Stimulated activated CD8-positive, alpha-beta memory T cell treated with anti-CD3 and anti-CD28 coated beads, Interleukin-4, amount 100 ng/mL, for 4 hours (primary cell): ENCODE measurements around the gene WDR82.

Source experiments
- DNase-seq, 2 donors: peaks; one replicate each; pipeline ENCODE4 v3.0.0-alpha.2; 2020; ENCODE audit warnings: low read depth in 2 of 2, low spot score in 1 of 2

The WDR82 gene, protein sequence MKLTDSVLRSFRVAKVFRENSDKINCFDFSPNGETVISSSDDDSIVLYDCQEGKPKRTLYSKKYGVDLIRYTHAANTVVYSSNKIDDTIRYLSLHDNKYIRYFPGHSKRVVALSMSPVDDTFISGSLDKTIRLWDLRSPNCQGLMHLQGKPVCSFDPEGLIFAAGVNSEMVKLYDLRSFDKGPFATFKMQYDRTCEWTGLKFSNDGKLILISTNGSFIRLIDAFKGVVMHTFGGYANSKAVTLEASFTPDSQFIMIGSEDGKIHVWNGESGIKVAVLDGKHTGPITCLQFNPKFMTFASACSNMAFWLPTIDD

DNA sequence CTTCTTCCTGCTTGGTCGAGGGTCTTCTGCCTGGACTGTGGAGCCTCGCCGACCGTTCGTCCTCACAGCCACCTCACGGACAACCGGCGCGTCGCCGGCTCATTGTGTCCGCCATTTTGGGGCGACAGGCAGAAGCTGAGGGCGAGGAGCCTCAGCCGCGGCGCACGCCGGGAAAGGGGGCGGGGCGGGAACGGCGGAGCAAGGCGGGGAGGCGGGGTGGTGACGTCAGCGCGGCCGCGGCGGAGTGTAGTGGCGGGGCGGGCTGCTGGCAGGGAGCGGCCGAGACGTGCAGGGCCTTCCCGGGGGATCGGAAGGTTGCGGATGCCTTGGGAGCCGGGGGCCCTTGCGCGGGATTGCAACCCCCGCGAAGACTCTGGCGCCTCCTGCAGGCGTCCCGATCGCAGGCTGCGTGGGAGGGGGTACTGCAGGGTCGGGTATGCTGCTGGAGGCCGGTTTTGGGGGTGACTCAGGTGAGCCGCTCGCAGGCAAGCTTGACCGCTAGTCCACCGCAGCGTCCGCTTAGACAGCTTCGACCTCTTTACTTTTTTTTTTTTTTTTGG lies at the start of gene WDR82:
Gene WDR82, minus strand, starts transcription at position 140 of the 560 bp plus-strand sequence. CDS start 288 bp downstream, outside the sequence.
- peak; percentile 95 for DNase-seq

DNA sequence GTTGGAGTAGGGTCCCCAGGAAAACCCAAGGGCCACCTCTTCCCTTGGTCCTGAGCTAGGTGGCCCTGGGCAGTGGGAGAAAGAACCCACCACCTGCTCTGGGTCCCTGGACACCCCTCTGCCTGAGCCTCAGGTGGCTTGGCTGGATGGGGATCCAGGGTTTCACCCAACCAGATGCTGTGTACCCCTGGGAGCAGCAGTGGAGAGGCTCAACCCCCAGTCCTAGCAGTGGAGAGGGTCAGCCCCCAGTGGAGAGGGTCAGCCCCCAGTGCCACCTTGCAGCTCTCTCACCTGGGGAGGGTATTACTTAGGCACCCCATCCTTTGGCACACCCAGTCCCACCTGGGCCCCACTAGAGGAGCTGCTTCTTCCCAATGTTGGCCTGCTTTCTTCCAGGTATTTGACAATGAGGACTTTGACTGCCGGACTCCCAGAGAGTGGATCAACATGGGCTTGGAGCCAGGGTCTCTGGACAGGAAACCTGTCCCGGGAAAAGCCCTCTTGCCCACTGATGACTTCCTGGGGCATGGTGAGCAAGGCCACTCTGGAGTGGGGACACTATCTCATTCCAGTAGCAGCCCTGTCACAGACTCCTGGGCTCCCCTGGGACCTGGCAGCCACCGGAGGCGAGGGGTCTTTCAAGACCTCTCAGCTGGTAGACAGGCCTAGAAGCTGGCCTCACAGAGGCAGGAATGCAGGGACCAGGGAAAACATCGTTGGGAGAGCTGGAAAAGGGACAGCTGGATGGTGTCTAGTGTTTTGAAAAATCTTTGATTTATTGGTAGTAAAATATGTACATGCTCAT lies 49.2 kb upstream of the WDR82 start:
- DNase-seq, result no peak

DNA sequence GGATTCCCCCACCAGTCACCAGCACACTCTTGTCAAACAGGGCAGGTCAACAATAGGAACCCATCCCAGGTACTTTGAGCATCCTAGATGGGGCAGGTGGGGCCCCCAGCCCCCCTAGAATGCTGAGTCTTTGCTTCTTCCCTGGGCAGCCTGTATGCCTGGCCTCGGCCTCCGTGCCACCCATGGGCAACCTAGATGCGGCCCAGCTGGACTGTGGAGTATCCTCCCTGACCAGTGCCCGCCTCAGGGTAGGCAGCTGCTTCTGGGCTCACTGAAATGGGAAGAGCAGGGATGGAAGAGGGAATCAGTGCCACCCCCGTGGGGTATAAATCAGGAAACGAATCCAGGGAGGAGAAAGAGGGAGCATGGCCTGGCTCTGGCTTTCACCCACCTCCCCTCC lies 48.5 kb upstream of the WDR82 start:
- no peak for DNase-seq

DNA sequence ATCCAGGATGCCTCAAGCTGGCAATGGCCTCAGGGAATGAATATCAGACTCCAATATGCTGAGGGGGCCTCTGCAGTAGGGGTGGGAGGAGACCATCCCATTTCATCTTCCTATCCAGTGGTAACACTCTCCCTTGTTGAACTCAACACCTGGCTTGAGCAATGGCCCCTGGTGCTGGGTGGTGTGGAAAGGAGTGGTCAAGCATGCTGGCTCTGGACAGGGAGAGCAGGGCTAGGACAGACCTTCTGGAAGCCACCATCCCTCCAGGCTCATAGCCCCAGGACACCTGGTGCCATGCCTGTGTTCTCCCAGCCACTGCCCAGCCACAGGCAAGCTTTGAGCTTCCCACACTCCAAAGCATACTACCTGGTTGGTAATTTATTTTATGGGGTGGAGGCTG lies 47.2 kb upstream of the WDR82 start:
- no peak for DNase-seq

DNA sequence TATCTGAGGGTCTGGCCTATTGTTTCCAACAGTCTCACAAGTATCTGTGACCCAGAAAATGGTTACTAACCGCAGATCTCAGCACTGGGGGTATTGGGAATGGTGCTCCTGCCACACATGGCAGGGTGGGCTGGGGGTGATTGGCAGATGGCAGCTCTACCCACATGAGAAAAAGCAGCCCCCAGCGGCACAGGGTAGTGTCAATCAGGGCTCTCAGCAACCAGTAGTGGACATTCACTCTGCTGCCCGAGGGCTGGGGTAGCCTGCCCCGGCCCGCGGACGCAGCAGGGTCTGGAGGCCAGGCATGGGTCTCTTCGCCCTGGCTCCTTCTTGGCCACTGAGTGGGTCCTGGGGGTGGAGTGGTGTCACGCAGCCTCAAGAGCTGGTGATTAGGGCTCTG lies 46.2 kb upstream of the WDR82 start:
- no peak for DNase-seq

DNA sequence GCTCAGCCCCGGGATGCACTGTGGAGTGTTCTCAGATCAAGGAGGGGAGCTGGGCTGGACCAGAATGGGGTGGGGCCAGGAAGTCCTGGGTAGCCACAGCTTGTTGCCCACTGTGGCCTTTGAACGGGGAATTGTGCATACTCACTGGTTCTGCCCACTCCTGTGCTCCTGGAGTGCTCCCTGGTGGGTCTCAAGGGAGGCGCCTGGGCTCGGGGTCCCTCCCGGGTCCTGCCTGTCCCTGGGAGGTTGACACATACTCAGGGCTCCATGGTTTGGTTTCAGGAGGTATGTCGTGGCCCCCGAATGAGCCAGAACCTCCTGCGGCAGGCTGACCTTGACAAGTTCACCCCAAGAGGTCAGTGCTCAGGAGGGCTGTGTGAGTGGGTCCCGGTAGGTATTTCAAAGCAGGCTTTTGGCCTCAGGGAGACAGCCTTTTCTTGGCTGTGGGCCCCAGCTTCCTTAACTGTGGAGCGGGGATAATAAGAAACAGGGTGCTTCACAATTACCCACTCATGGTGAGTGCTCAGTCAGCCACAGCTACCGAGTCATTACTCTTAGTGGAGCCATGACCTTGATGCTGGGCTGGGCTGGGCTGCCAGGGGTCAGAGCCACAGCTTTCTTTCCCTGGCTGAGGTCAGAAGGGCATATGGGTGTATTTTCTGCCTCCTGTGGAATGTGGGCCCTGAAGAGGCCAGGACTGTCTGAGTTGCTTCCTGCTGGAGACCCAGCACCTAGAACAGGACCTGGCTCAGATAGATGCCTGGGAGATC lies 45.3 kb upstream of the WDR82 start:
- no peak for DNase-seq

DNA sequence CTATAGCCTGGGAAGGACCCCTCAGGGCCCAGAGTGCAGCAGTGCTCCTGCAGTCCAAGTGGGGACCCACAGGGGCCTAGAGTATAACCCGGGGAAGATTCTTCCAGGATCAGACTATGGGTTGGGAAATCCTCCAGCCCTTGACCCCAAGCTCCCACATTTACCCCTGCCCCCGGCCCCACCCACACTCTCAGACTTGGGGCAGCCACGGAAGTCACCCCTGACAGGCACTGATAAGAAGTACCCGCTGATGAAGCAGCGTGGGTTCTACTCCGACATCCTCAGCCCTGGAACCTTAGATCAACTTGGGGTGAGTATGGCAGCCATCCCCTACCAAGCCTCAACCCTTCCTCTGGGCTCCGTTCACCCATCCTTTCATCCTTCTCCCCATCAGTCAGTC lies 44.0 kb upstream of the WDR82 start:
- no peak for DNase-seq

DNA sequence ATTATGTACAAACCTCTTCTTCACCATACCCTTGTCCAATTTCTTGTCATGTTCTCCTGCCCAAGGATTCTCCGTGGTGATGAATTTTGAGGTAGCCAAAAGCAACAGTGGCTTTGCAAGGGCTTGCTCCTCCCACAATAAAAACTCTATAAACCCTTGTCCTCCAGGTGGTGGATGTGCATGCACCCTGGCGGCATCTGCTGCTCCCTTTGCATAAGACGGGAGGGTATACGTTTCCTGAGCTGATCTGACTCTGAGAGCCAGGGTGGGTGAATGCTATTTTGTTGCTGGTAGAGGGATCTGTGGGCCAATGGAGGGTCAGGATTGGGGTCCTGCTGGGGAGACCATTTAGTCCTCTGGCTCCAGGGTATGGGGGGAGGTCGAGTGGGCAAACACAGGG lies 43.0 kb upstream of the WDR82 start:
- no peak for DNase-seq

DNA sequence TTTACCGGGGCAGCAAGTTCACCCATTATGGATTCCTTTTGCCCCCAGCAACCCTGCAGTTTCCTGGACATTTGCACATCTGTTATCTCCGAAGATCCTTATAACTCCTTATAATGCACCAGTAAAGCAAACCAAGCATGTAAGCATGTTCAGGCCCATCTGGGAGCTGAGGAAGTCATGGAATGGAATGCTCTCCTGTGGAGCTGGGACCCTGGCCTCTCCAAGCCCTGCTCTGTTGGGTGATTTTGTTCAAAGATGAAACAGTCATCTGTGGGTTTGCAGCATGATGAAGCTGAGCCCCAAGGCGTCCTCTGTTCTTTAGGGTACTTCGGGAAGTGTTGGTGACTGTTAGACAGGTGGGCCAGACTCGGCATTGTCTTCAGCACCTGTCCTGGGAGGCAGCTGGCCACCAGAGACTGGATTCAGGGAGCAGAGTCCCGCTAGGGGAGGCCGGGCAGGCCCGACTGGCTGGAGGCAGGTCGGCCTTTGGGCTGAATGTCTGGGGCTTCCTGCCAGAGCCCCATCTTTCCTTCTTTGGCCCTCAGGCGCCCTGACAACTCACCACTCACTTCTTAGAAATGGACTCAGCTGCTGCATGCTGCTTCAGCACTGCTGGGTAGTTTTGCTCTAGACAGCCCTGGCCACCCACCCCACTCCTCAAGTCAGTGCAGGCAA lies 41.6 kb upstream of the WDR82 start:
- DNase-seq, result no peak

DNA sequence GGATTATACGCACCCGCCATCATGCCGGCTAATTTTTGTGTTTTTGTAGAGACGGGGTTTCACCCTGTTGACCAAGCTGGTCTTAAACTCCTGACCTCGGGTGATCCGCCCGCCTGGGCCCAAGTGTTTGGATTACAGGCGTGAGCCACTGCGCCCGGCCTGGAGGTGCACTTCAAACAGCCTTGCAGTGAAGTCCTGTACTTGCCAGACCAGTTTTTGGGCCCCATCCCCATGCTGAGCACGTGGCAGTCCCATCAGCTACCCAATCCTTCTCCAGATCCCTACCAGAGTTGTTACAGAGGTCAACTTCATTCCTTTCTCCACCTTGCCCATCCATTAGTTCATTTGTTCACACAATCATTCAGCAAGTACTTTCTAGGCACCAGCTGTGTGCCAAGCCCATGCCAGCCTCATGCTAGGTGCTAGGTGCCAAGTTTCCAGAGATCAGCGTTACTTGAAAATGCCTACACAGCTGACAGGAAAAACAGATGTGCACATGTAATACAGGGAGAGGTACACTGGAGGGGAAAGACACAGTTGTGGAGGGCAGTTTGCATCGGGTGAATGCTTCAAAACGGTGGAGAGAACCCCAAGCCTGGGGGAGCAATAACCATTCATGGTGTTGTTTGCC lies 39.9 kb upstream of the WDR82 start:
- DNase-seq, result no peak

DNA sequence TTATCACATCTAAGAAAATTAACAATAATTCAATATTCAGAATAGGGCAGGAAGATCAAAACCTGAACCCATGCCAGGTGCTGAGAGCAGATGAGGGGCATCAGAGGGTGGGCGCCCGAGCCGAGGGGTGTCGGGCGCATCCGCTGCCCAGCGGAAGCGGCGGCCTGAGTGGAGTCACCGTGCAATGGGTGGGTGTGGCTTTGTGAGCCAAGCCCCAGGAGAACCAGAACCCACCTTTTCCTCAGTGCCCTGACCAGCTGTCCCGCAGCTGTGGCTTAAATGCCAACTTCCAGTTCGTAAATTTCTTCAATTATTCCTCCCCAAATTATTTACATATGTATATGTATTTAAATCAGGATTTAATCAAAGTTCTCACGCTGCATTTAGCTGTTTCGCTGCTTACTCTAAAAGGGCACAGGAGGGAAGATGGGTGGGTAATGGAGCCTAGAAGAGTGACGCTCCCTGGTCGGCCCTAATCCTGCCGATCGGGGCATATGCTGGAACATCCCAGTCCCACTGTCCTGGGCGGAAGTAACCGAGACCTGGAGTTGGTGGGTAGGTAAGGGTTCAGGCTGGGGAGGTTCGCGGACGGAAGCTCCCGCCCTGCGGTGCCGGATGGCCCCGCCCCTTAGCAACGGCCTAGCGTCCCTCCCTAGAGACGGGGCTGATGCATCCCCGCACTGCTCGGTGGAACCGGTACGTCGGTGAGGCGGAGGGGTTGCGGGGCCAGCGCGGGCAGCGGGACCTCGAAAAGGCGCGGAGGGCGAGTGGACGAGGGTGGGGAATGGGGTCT lies 39.0 kb upstream of the WDR82 start:
- peak; percentile 13 to 38 for DNase-seq

DNA sequence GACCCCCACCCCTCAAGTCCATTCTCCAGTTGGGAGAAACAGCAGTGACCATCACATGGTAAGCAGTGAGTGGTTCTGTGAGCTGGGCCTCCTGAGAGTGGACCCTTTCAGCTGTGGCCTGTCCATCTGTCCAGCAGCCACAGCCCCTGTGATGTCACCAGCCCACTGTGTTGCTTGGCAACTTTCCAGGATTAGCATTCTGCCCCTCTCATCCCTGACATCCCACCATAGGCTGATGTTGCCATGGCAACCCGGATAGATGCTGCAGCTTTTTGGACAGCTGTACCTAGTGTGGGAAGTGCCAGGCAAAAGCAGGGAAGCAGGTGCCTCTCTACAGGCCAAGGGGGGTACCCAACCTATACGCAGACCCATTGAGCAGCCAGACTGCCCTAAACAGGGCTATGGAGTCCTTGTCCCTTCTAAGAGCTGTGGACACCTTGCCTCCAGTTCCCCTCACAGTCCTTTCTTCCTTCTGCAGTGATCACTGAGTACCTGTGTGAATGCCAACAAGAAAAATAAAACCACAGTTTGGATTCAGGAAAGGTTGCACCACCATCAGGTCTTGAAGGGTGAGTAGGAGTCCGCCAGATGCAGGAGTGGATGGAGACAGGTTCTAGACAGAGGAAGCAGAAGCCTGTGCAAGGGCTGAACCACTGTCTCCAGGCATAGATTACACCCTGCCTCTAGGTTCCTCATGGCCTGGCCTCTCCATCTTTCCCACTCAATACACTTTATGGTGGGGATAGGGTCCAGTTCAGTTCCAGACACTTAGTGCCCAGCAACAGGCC lies 37.7 kb upstream of the WDR82 start, which contains the start of gene DNAH1:
Gene DNAH1, plus strand, starts transcription at position 343 of the 788 bp plus-strand sequence. CDS start 6,124 bp downstream, outside the sequence.
- no peak for DNase-seq

DNA sequence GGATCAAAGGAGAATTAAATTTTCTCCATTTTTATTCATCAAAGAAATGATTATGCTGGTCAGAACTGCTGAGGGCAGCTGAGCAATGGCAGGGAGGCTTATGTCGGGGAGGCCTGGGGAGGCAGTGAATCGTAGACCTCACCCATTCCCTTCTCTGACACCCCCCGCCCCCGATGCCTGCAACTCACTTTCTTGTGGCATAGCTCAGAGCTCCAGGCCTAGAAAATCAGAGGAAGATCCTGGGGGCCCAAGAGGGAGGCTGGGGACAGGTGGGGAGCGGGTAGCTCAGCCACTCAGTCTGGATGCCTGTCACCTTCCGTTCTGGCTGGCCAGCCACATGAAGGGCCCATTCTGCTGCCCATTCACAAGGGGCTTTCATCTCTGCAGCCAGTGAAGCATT lies 36.6 kb upstream of the WDR82 start:
- DNase-seq, result no peak

DNA sequence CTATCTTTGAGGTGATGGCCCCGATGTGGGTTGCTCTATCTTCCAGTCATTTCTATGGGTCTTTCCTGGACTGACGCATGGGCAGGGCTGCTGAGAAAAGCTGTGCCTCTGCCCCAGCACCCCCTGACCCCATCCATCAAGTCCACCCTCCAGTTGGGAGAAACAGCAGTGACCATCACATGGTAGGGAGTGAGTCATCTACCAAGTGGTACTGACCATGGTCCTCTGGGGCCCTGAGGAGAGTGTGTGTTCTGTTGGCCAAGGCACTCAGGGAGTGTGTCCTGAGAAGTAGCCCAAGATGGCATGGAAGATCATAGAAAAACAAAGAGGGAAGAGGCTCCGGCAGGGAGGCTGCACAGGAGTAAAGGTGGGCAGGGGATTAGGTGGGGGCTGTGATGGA lies 36.0 kb upstream of the WDR82 start:
- DNase-seq, result no peak

DNA sequence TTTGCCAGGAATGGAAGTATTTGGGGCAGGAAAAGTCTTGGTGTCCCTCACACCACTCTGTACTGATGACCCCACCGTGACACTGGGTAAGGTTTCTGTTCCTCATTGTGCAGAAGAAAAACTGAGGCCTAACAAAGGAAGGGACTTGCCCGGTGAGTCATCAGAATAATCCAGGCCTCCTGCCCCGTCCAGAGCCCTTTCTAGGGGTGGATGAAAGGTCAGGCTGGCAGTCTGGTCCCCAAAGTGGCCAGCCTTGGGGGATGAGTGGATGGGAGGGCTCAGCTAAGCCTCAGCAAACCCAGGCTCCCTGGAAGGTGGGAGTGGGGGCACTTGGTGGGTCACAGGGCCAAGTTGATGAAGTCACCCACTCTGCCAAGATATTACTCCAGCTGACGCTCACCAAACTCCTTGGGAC lies 35.3 kb upstream of the WDR82 start:
- no peak for DNase-seq

DNA sequence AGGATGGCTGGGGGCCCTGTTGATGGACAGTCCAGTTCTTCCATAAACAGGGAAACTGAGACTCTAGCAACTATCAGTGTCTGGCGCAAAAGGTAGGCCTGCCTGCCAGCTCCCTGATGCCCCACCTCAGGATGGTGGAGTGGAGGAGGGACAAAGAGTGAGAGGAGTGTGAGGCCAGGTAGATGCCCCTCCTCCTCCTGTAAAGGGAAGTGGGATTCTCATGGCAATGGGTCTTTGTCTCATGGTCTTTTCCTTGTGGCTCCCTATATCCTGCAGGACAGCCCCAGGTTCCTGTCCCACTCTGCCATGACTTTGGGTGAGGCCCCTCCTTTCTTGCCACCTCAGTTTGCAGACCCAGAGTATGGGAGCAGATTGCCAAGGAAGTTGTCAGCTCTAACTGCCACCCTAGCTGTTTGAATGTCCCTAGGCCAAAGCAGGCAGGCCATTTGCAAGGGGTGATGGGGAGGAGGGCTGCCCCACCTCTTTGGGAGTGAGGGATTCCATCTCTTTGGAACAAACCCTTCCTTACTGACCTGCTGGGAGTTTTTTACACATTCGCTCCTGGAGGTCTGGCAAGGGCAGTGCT lies 34.8 kb upstream of the WDR82 start:
- DNase-seq, result no peak

DNA sequence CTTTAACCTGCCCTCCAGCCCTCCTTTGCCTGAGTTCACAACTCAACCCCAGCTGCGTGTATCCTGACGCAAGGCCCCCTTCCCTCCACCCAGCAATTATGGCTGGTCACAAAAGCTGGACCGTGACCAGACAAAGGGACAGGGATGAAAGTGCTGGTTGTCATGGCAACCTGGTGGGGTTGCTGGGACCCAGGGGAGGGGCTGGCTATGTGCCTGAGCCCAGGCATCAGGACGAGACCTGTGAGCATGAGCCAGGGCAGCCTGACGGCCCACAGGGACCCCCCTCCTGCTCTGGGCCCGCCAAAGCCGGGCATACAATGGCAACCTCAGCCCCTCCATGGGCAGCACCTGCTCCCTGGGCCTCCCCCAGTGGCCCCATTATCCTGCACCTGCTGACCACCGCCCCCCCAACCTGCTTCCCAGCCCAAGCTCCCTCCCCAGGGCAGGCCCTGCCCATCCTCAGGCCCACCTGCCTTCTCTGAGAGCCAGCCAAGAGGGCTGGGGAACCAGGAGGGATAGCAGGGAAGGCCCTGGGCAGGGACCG lies 33.2 kb upstream of the WDR82 start:
- DNase-seq, result no peak
